Smooth muscle cell (in vitro differentiated cells): ENCODE results near the gene ARSJ. TPM values are rescaled to one million over a fixed set of nuclear protein-coding genes. Genes with fewer than 3 reads are reported as not detected.

Experiments used
- DNase-seq: peaks from one replicate; lab custom pipeline; 2025; ENCODE audit not compliant: unreplicated experiment; lab: John Stamatoyannopoulos, UW
- H2AFZ ChIP-seq: fragments of 200-600 bp; sonication (generic); 2 replicates; pipeline ENCODE4 v1.6.0; 2016; ENCODE audit warnings: antibody characterized with exemption, low read depth, mild to moderate bottlenecking
- H3F3A ChIP-seq: fragments of 200-600 bp; sonication (generic); 2 replicates; pipeline ENCODE4 v1.6.0; 2017; ENCODE audit warnings: antibody characterized with exemption, low read depth
- H3K27ac ChIP-seq: fragments of 200-600 bp; sonication (generic); 2 replicates; pipeline ENCODE4 v1.5.1; 2016; ENCODE audit warnings: low read depth, mild to moderate bottlenecking
- H3K27me3 ChIP-seq: fragments of 200-600 bp; sonication (generic); 2 replicates; pipeline ENCODE4 v1.6.1; 2016; ENCODE audit warnings: low read depth, mild to moderate bottlenecking
- H3K36me3 ChIP-seq: fragments of 200-600 bp; sonication (generic); 2 replicates; pipeline ENCODE4 v1.5.1; 2016; ENCODE audit warnings: low read depth
- H3K4me1 ChIP-seq: fragments of 200-600 bp; sonication (generic); 2 replicates; pipeline ENCODE4 v1.5.1; 2016; ENCODE audit warnings: low read depth
- H3K4me2 ChIP-seq: fragments of 200-600 bp; sonication (generic); 2 replicates; pipeline ENCODE4 v1.6.0; 2016; ENCODE audit warnings: mild to moderate bottlenecking
- H3K4me3 ChIP-seq: fragments of 200-600 bp; sonication (generic); 2 replicates; pipeline ENCODE4 v1.5.1; 2016; ENCODE audit warnings: mild to moderate bottlenecking
- H3K79me2 ChIP-seq: fragments of 200-600 bp; sonication (generic); 2 replicates; pipeline ENCODE4 v1.6.0; 2016; ENCODE audit warnings: low read depth, mild to moderate bottlenecking
- H3K9ac ChIP-seq: fragments of 200-600 bp; sonication (generic); 2 replicates; pipeline ENCODE4 v1.6.0; 2016; ENCODE audit warnings: low read depth
- H3K9me3 ChIP-seq: fragments of 200-600 bp; sonication (generic); replicated peaks from 2 replicates; pipeline ENCODE4 v1.5.1; 2016; ENCODE audit warnings: low read depth
- H4K20me1 ChIP-seq: fragments of 200-600 bp; sonication (generic); 2 replicates; pipeline ENCODE4 v1.6.0; 2016; ENCODE audit warnings: low read depth
- WGBS: methylation state at CpG from one replicate; pipeline ENCODE4 v1.1.7; 2016; ENCODE audit warnings: low lambda C conversion rate; 5-methylcytosine and 5-hydroxymethylcytosine counted together
- polyA plus RNA-seq: library from polyadenylated mRNA; unstranded; fragments of >200 nt; fragmentation: Nextera tagmentation; extraction: Ambion mirVana; gene quantifications from 2 replicates; pipeline ENCODE4 v1.2.1, GENCODE V29; 2016
- total RNA-seq: library from RNA; depleted of rRNA; stranded (reverse); fragments of >200 nt; gene quantifications from 2 replicates; pipeline ENCODE4 v1.2.3, GENCODE V29; 2014
- TF ChIP-seq, protein P1 (sequence below): fragments of 200-600 bp; sonication (generic); IDR thresholded peaks from 2 replicates; pipeline ENCODE4 v1.5.1; 2017; ENCODE audit warnings: borderline replicate concordance, mild to moderate bottlenecking, antibody characterized with exemption; ENCODE audit not compliant: insufficient read depth, poor library complexity, severe bottlenecking

Gene ARSJ
- total and polyA plus RNA-seq, 2 experiments from 2014 or later, result 7.9 to 8.8 TPM

DNA sequence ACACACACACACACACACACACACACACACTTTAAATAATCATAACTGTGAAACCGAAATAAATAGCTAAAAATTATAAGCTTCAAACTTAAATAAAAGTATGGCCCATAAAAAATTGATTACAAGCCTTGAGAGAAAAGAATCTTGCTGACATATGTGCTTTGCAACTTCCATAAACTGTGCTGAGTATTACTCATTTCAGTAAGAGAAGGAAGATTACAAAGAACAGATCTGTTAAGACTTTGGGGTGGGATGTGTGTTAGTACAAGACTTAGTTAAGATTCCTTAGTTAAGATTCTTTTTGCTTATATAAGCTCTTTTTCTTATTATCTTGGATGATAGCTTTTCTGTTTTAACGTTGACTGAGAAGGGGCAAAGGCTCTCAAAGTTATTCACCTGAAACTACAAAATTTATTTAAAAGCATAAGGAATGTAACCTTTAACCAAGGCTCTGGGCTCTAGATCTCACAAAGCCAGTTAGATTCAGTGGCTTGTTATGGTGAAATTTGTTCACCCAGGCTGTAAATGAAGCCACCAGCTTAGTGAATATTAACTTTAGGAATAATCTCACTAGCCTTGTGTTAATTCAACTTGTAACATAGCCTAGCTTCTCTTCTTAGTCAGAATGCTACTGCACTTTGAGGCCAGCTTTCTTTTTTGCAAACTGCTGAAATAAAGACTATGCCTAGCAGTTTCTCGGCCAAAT lies 58.2 kb downstream of the ARSJ start:
- DNase-seq, result no peak
- Histone ChIP-seq H3K9me3 (no peaks in the 10 kb centered on the region), H2AFZ (no peak overlapping the region), H3K9ac (no peak overlapping the region), H3K27me3 (no peaks in the 10 kb centered on the region), H4K20me1 (no peaks in the 10 kb centered on the region), H3K36me3 (no peaks in the 10 kb centered on the region), H3K79me2 (no peaks in the 10 kb centered on the region), H3K4me1 (peaks cover 6% of the 10 kb centered on the region), H3F3A (peaks cover 3% of the 10 kb centered on the region), H3K27ac (peak overlapping the region; percentile 59), H3K4me2 (peak overlapping the region; percentile 58), H3K4me3 (no peak overlapping the region)
- WGBS, result 54% methylated on average over 3 of the region's 3 CpGs
- TF ChIP-seq, protein P1, sequence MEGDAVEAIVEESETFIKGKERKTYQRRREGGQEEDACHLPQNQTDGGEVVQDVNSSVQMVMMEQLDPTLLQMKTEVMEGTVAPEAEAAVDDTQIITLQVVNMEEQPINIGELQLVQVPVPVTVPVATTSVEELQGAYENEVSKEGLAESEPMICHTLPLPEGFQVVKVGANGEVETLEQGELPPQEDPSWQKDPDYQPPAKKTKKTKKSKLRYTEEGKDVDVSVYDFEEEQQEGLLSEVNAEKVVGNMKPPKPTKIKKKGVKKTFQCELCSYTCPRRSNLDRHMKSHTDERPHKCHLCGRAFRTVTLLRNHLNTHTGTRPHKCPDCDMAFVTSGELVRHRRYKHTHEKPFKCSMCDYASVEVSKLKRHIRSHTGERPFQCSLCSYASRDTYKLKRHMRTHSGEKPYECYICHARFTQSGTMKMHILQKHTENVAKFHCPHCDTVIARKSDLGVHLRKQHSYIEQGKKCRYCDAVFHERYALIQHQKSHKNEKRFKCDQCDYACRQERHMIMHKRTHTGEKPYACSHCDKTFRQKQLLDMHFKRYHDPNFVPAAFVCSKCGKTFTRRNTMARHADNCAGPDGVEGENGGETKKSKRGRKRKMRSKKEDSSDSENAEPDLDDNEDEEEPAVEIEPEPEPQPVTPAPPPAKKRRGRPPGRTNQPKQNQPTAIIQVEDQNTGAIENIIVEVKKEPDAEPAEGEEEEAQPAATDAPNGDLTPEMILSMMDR, result no peak

GRCh38 chr4:113919611-113920010 lies 59.8 kb downstream of the ARSJ start:
- WGBS, result 69% methylated on average over 1 of the region's 1 CpG
- H3K79me2 ChIP-seq, result no peaks in the 10 kb centered on the region
- no peak overlapping the region for H3K4me2 ChIP-seq
- H3K27ac ChIP-seq, result no peak overlapping the region
- peaks cover 3% of the 10 kb centered on the region for H3F3A ChIP-seq
- no peaks in the 10 kb centered on the region for H3K9me3 ChIP-seq
- H3K27me3 ChIP-seq, result no peaks in the 10 kb centered on the region
- no peaks in the 10 kb centered on the region for H4K20me1 ChIP-seq
- no peak overlapping the region for H3K9ac ChIP-seq
- no peaks in the 10 kb centered on the region for H3K36me3 ChIP-seq
- H2AFZ ChIP-seq, result no peak overlapping the region
- peaks cover 6% of the 10 kb centered on the region for H3K4me1 ChIP-seq
- no peak overlapping the region for H3K4me3 ChIP-seq
- TF ChIP-seq, protein P1, result no peak
- DNase-seq, result no peak

GRCh38 chr4:113919145-113919544 lies 60.3 kb downstream of the ARSJ start:
- Histone ChIP-seq H3K4me1 (peaks cover 6% of the 10 kb centered on the region), H3F3A (peaks cover 3% of the 10 kb centered on the region), H2AFZ (no peak overlapping the region), H3K9ac (no peak overlapping the region), H4K20me1 (no peaks in the 10 kb centered on the region), H3K4me3 (no peak overlapping the region), H3K4me2 (no peak overlapping the region), H3K79me2 (no peaks in the 10 kb centered on the region), H3K27ac (no peak overlapping the region), H3K27me3 (no peaks in the 10 kb centered on the region), H3K36me3 (no peaks in the 10 kb centered on the region), H3K9me3 (no peaks in the 10 kb centered on the region)
- DNase-seq, result no peak
- TF ChIP-seq, protein P1, result no peak
- 55% methylated on average over 5 of the region's 5 CpGs for WGBS

- Histone ChIP-seq H3K27me3 (no peaks in the 10 kb centered on the region), H2AFZ (no peak overlapping the region), H3F3A (no peaks in the 10 kb centered on the region), H4K20me1 (no peaks in the 10 kb centered on the region), H3K27ac (no peak overlapping the region), H3K4me3 (no peak overlapping the region), H3K9me3 (no peaks in the 10 kb centered on the region), H3K79me2 (no peaks in the 10 kb centered on the region), H3K36me3 (no peaks in the 10 kb centered on the region), H3K4me1 (no peaks in the 10 kb centered on the region), H3K4me2 (no peak overlapping the region), H3K9ac (no peak overlapping the region)
- TF ChIP-seq, protein P1, result no peak
- no peak for DNase-seq
Observed at GRCh38 chr4:113908829-113909228, 70.6 kb downstream of the ARSJ start.
